ENCODE results near the gene SRI.

DNA sequence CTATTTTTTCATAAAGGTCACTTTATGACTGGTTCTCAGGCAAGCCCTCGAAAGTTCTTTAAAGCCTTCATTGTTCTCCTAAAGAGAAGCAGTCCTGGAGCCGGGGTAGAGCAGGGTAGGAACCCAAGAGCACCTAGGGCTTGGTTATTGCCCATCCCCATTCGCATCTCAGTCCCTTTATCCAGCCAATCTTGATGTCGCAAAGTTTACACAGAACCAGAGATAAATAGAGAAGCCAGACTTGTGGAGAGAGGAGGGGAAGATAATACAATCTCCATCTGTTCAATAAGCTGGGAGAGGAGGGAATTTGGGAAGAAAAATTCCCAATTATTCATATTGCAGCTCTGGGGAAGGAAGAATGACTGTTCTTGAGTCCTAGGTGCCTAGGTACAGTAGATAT lies 6.4 kb upstream of the SRI start:
- TF ChIP-seq POLR2A (IDR thresholded peaks at IDR 0.05; ENCODE audit: low read length) (no peak), GATA1 (IDR thresholded peaks at IDR 0.05; ENCODE audit: low read depth, low read length) (no peak)

All from erythroblast (primary cell).